Measurements from ENCODE around the gene MFSD6. TPM values are rescaled to one million over a fixed set of nuclear protein-coding genes. Genes with fewer than 3 reads are reported as not detected.

MFSD6 gene
- total RNA-seq, 2 donors from 2014 or later, result 1.2 to 3.2 TPM

GRCh38 chr2:190402986-190403603 is 5.1 kb upstream of the MFSD6 start:
- Mint-ChIP-seq H3K27me3 (ENCODE audit: insufficient read depth) (no peaks in the 10 kb centered on the region), H3K9me3 (no peaks in the 10 kb centered on the region), H3K27ac (no peak overlapping the region), H3K4me3 (no peak overlapping the region), H3K36me3 (ENCODE audit: low read depth) (no peaks in the 10 kb centered on the region), H3K4me1 (peaks cover 6% of the 10 kb centered on the region)
- no peaks in the 10 kb centered on the region for H3K36me3 ChIP-seq (ENCODE audit: control insufficient read depth, insufficient read depth, low read length)
- no peak overlapping the region for H3K27ac ChIP-seq (ENCODE audit: low read depth, low read length)
- H3K27me3 ChIP-seq (ENCODE audit: control insufficient read depth, insufficient read depth, low read length, poor library complexity, severe bottlenecking), result peaks cover 13% of the 10 kb centered on the region
- H3K4me1 ChIP-seq (ENCODE audit: control insufficient read depth, insufficient read depth, low read length), result no peaks in the 10 kb centered on the region
- H3K9ac ChIP-seq (ENCODE audit: extremely low read depth, low read length, poor library complexity, severe bottlenecking), result no peak overlapping the region
- 54 to 76% methylated on average over 2 to 5 of the region's 5 CpGs for WGBS, 2 experiments (ENCODE audit: insufficient coverage in 1 of 2, insufficient read length in 1 of 2)
- no peak overlapping the region for H3K4me3 ChIP-seq (ENCODE audit: low read length)
- DNase-seq, result no peak
- no peaks in the 10 kb centered on the region for H3K9me3 ChIP-seq (ENCODE audit: control insufficient read depth, low read length)
- TF ChIP-seq CTCF (conservative IDR thresholded peaks at IDR 0.05), result no peak

GRCh38 chr2:190404487-190404886 is 3.7 kb upstream of the MFSD6 start:
- no peaks in the 10 kb centered on the region for H3K4me1 ChIP-seq (ENCODE audit: control insufficient read depth, insufficient read depth, low read length)
- H3K4me3 Mint-ChIP-seq, result no peak overlapping the region
- H3K27me3 Mint-ChIP-seq (ENCODE audit: insufficient read depth), result peaks cover 7% of the 10 kb centered on the region
- peaks cover 23% of the 10 kb centered on the region for H3K27me3 ChIP-seq (ENCODE audit: control insufficient read depth, insufficient read depth, low read length, poor library complexity, severe bottlenecking)
- no peaks in the 10 kb centered on the region for H3K36me3 ChIP-seq (ENCODE audit: control insufficient read depth, insufficient read depth, low read length)
- H3K4me1 Mint-ChIP-seq, result peaks cover 6% of the 10 kb centered on the region
- H3K9me3 ChIP-seq (ENCODE audit: control insufficient read depth, low read length), result no peaks in the 10 kb centered on the region
- DNase-seq, result peak; percentile 56
- no peak overlapping the region for H3K4me3 ChIP-seq (ENCODE audit: low read length)
- H3K27ac ChIP-seq (ENCODE audit: low read depth, low read length), result no peak overlapping the region
- H3K27ac Mint-ChIP-seq, result no peak overlapping the region
- H3K9ac ChIP-seq (ENCODE audit: extremely low read depth, low read length, poor library complexity, severe bottlenecking), result no peak overlapping the region
- no peaks in the 10 kb centered on the region for H3K9me3 Mint-ChIP-seq
- no peaks in the 10 kb centered on the region for H3K36me3 Mint-ChIP-seq (ENCODE audit: low read depth)
- no peak for TF ChIP-seq CTCF (conservative IDR thresholded peaks at IDR 0.05)

GRCh38 chr2:190405070-190405469 is 3.1 kb upstream of the MFSD6 start:
- peaks cover 28% of the 10 kb centered on the region for H3K27me3 ChIP-seq (ENCODE audit: control insufficient read depth, insufficient read depth, low read length, poor library complexity, severe bottlenecking)
- 90% methylated on average over 3 of the region's 3 CpGs; no CpG with 5 or more reads in 1 of the 2 experiments for WGBS, 2 experiments (ENCODE audit: insufficient coverage in 1 of 2, insufficient read length in 1 of 2)
- H3K4me3 ChIP-seq (ENCODE audit: low read length), result no peak overlapping the region
- H3K36me3 Mint-ChIP-seq (ENCODE audit: low read depth), result no peaks in the 10 kb centered on the region
- H3K9me3 Mint-ChIP-seq, result no peaks in the 10 kb centered on the region
- no peak for TF ChIP-seq CTCF (conservative IDR thresholded peaks at IDR 0.05)
- H3K4me3 Mint-ChIP-seq, result no peak overlapping the region
- no peak overlapping the region for H3K9ac ChIP-seq (ENCODE audit: extremely low read depth, low read length, poor library complexity, severe bottlenecking)
- no peaks in the 10 kb centered on the region for H3K4me1 ChIP-seq (ENCODE audit: control insufficient read depth, insufficient read depth, low read length)
- no peak overlapping the region for H3K27ac Mint-ChIP-seq
- H3K9me3 ChIP-seq (ENCODE audit: control insufficient read depth, low read length), result no peaks in the 10 kb centered on the region
- no peaks in the 10 kb centered on the region for H3K36me3 ChIP-seq (ENCODE audit: control insufficient read depth, insufficient read depth, low read length)
- DNase-seq, result no peak
- H3K27me3 Mint-ChIP-seq (ENCODE audit: insufficient read depth), result peaks cover 13% of the 10 kb centered on the region
- H3K4me1 Mint-ChIP-seq, result peaks cover 6% of the 10 kb centered on the region
- H3K27ac ChIP-seq (ENCODE audit: low read depth, low read length), result no peak overlapping the region
